Aorta (tissue), 5 donors: Measurements from ENCODE around the gene GLRX2. TPM values are rescaled to one million over a fixed set of nuclear protein-coding genes. Genes with fewer than 3 reads are reported as not detected.
"Not testable (repeated sequence)": the region's sequence is repeated elsewhere in the genome, so short reads cannot be mapped to it uniquely, and the experiment has no call there.

Experiments
- ATAC-seq: fragments of 200-7000 bp; cut with Tn5 transposase; one replicate; pipeline ENCODE4 v1.9.1; 2022; ENCODE audit warnings: moderate library complexity; ENCODE audit not compliant: low FRiP score
- DNase-seq, 2 donors: peaks; one replicate each; pipeline ENCODE4 v3.0.0-alpha.2; 2020
- H3K27ac ChIP-seq, 2 donors: one replicate each; pipeline ENCODE4 v1.5.1; 2013; ENCODE audit warnings: low read length in 2 of 2, mild to moderate bottlenecking in 2 of 2, moderate library complexity in 2 of 2, control low read depth in 1 of 2, inconsistent platforms in 1 of 2, low read depth in 1 of 2
- H3K27me3 ChIP-seq, 2 donors: one replicate each; pipeline ENCODE4 v1.6.1; 2013; ENCODE audit warnings: control low read depth in 1 of 2, low read length in 1 of 2, mild to moderate bottlenecking in 1 of 2, moderate library complexity in 1 of 2; ENCODE audit not compliant: insufficient read depth in 2 of 2, control insufficient read depth in 1 of 2
- H3K36me3 ChIP-seq, 2 donors: one replicate each; pipeline ENCODE4 v1.6.1; 2013; ENCODE audit warnings: control low read depth in 1 of 2, low read length in 1 of 2, mild to moderate bottlenecking in 1 of 2; ENCODE audit not compliant: insufficient read depth in 2 of 2, control insufficient read depth in 1 of 2
- H3K4me1 ChIP-seq, 2 donors: one replicate each; pipeline ENCODE4 v1.6.1; 2013; ENCODE audit warnings: low read length in 2 of 2, control low read depth in 1 of 2, mild to moderate bottlenecking in 1 of 2, moderate library complexity in 1 of 2; ENCODE audit not compliant: insufficient read depth in 2 of 2, control insufficient read depth in 1 of 2
- H3K4me3 ChIP-seq, 2 donors: one replicate each; pipeline ENCODE4 v1.5.1; 2013; ENCODE audit warnings: low read length in 2 of 2, control low read depth in 1 of 2, mild to moderate bottlenecking in 1 of 2
- H3K9me3 ChIP-seq: one replicate; pipeline ENCODE4 v1.6.1; 2013; ENCODE audit warnings: mild to moderate bottlenecking, low read length; ENCODE audit not compliant: control insufficient read depth
- WGBS, 2 donors: extraction: QIAGEN DNeasy Blood & Tissue Kit; methylation state at CpG; one replicate each; pipeline ENCODE4 v1.1.7; 2013; 5-methylcytosine and 5-hydroxymethylcytosine counted together
- intact Hi-C, 2 donors: fragments of 100-400 bp; cut with DNase I; formaldehyde crosslinking; loops; one replicate each; pipeline versions ENCODE4 v1.14.2 to v1.15.0; 2022
- microRNA-seq, 2 donors: library from miRNA; unstranded; fragments of <30 nt; microRNA quantifications; one replicate each; pipeline ENCODE4 v1.2.0, GENCODE V29; 2020
- polyA plus RNA-seq, 2 donors: library from polyadenylated mRNA; stranded (reverse); fragments of 200-250 nt; gene quantifications; one replicate each; pipeline ENCODE4 v1.2.3, GENCODE V29; 2013
- total RNA-seq, 2 donors: library from RNA; stranded (reverse); fragmentation: NEBNext Ultra II Directional; extraction: Animal tissue kit (Norgen Biotek cat#: 25700); gene quantifications; one replicate each; pipeline ENCODE4 v1.2.1, GENCODE V29; 2021
- donor health status: healthy with polysubstance abuse.
- donor health status: Bipolar disorder and iron deficiency.
- donor health status: DM: no; HTN: no; CAD: no.
- donor health status: DM: no; HTN: no; CAD: no.
- donor health status: DM: yes; HTN: yes; CAD: no.

GLRX2 gene
- total and polyA plus RNA-seq, 4 donors = 13.4 to 30.8 (median 14.6) TPM

DNA sequence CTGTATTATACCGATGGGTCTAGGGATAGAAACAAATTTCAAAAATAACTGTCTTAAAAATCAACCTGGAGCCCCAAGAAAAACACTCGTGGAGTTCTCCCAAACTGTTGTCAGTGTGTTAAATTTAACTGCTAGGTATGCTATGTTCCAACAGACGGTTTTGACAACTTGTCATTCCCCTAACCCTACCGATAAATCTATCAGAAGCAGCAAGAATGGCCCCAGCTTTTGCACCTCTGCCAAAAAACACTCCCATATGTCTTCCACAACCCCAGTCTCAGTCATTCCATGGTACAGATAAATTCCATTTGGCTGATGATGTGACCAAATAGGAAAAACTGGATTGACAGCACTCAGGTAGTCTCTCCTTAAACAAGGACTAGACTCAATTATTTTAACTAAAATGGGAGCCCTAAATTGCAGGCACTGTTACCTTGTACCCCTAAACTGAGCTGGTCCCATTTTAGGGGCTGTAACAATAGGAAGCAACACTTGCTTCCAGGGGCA lies 51.0 kb downstream of the GLRX2 start:
- no peak for ATAC-seq
- Histone ChIP-seq H3K27ac (no peak overlapping the region), H3K36me3 (no peaks in the 10 kb centered on the region), H3K9me3 (no peaks in the 10 kb centered on the region), H3K27me3 (no peaks in the 10 kb centered on the region), H3K4me3 (no peak overlapping the region), H3K4me1 (no peaks in the 10 kb centered on the region)
- WGBS, 2 donors = 75 to 81% methylated on average over 4 of the region's 4 CpGs
- intact Hi-C loops = no loop called here
- no peak for DNase-seq

DNA sequence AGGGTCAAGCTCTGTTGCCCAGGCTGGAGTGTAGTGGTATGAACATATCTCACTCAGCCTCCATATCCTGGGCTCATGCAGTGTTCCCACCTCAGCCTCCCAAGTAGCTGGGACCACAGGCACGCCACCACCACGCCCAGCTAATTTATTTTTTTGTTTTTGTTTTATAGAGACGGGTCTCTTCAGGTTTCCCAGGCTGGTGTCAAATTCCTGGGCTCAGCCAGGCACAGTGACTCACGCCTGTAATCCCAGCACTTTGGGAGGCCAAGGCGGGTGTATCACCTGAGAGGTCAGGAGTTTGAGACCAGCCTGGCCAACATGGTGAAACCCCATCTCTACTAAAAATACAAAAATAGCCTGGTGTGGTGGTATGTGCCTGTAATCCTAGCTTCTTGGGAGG lies 56.3 kb downstream of the GLRX2 start:
- 92 to 96% methylated on average over 5 of the region's 5 CpGs for WGBS, 2 donors
- intact Hi-C loops, H3K4me1 ChIP-seq, ATAC-seq, H3K27me3 ChIP-seq, H3K27ac ChIP-seq, H3K36me3 ChIP-seq, H3K9me3 ChIP-seq, H3K4me3 ChIP-seq, DNase-seq: not testable (repeated sequence)

Small RNA genes lying within 50 kb of the gene (microRNA-seq; reads per million reads assigned to microRNA genes)
- 0 reads per million in 2 donors for gene MIR1278

Other genes with a start within 250 kb of the GLRX2 start
- gene UCHL5, start 46.1 kb downstream of the GLRX2 start, total RNA-seq = 10 to 100 TPM; 26.2 to 29.7 TPM
- 10 to 100 TPM; 10.5 to 17.9 TPM for gene UCHL5, start 46.1 kb downstream of the GLRX2 start, polyA plus RNA-seq
- 10 to 100 TPM; 62.9 to 71.7 TPM for gene RO60, start 45.8 kb downstream of the GLRX2 start, total RNA-seq
- gene RO60, start 45.8 kb downstream of the GLRX2 start, polyA plus RNA-seq = 1 to 10 TPM; 6.4 to 8.0 TPM
- gene CDC73, start 16.6 kb upstream of the GLRX2 start, total RNA-seq = 10 to 100 TPM; 76.2 to 76.5 TPM
- gene CDC73, start 16.6 kb upstream of the GLRX2 start, polyA plus RNA-seq = 10 to 100 TPM; 10.7 to 30.2 TPM
- under 1 TPM; 0.16 to 0.51 TPM for gene B3GALT2, start 81.2 kb upstream of the GLRX2 start, total RNA-seq
- gene B3GALT2, start 81.2 kb upstream of the GLRX2 start, polyA plus RNA-seq = under 1 TPM; 0.28 to 0.50 TPM